GM21447 (cell line): ENCODE results near the gene PAF1.
"Not testable (repeated sequence)": the region's sequence is repeated elsewhere in the genome, so short reads cannot be mapped to it uniquely, and the experiment has no call there.

Experiments
- ATAC-seq: cut with Tn5 transposase; IDR thresholded peaks from one replicate; pipeline ENCODE4 v1.9.1; 2021; ENCODE audit not compliant: unreplicated experiment

The PAF1 gene

GRCh38 chr19:39384839-39385568 lies 5.9 kb downstream of the PAF1 start:
- no peak for ATAC-seq

GRCh38 chr19:39382991-39383828 lies 7.7 kb downstream of the PAF1 start:
- ATAC-seq: no peak

GRCh38 chr19:39381910-39382611 lies 8.8 kb downstream of the PAF1 start:
- no peak for ATAC-seq

- no peak for ATAC-seq
Measured at GRCh38 chr19:39380521-39381502, 10.1 kb downstream of the PAF1 start.

- no peak for ATAC-seq
Measured at GRCh38 chr19:39379865-39380396, 11.0 kb downstream of the PAF1 start.

- not testable (repeated sequence) for ATAC-seq
Measured at GRCh38 chr19:39379366-39379765, 11.5 kb downstream of the PAF1 start.

- ATAC-seq: no peak
Measured at GRCh38 chr19:39377373-39378362, 13.2 kb downstream of the PAF1 start.

- ATAC-seq: no peak
Measured at GRCh38 chr19:39375929-39376328, 15.0 kb downstream of the PAF1 start.

GRCh38 chr19:39372941-39373340 lies 18.0 kb downstream of the PAF1 start:
- no peak for ATAC-seq

- ATAC-seq: no peak
Measured at GRCh38 chr19:39372047-39372802, 18.7 kb downstream of the PAF1 start.

GRCh38 chr19:39370735-39371134 lies 20.2 kb downstream of the PAF1 start:
- ATAC-seq: no peak

- no peak for ATAC-seq
Measured at GRCh38 chr19:39369200-39369599, 21.7 kb downstream of the PAF1 start.

- ATAC-seq: no peak
Measured at GRCh38 chr19:39365531-39365930, 25.4 kb downstream of the PAF1 start.

- no peak for ATAC-seq
Measured at GRCh38 chr19:39363901-39364457, 26.9 kb downstream of the PAF1 start.

- ATAC-seq: no peak
Measured at GRCh38 chr19:39362682-39363657, 27.9 kb downstream of the PAF1 start.

GRCh38 chr19:39360599-39360998 lies 30.3 kb downstream of the PAF1 start:
- ATAC-seq: no peak

- no peak for ATAC-seq
Measured at GRCh38 chr19:39359026-39359425, 31.9 kb downstream of the PAF1 start.
